HCT116 (cell line): ENCODE measurements around the gene TMEM131. TPM values are rescaled to one million over a fixed set of nuclear protein-coding genes. Genes with fewer than 3 reads are reported as not detected.

Experiments used
- ATAC-seq: fragments of 200-7000 bp; cut with Tn5 transposase; 2 replicates; pipeline ENCODE4 v1.9.1; 2020; ENCODE audit warnings: mild to moderate bottlenecking, moderate library complexity
- BruUV-seq: library from RNA; stranded (reverse); fragments of 400-500 nt; replicated peaks from 2 replicates; lab custom pipeline; 2021; lab: Mats Ljungman, UMichigan
- CTCF ChIA-PET: fragments of 300-600 bp; sonication (Branson Sonifier 250); formaldehyde crosslinking; loops from one replicate; lab custom pipeline; 2021; ENCODE audit warnings: antibody characterized with exemption; lab: Charles Lee
- POLR2A ChIA-PET: fragments of 300-600, 350-600 bp; sonication (Branson Sonifier 250); formaldehyde crosslinking; loops from one replicate; lab custom pipeline; 2021; ENCODE audit warnings: antibody characterized with exemption; lab: Charles Lee
- RAD21 ChIA-PET, 2 experiments: fragments of 300-600 bp; sonication (Branson Sonifier 250); formaldehyde crosslinking; loops; one replicate each; lab custom pipeline; 2023; ENCODE audit warnings: low total read pairs in 2 of 2; ENCODE audit not compliant: uncharacterized antibody in 2 of 2, unreplicated experiment in 2 of 2, low non-redundant PET in 1 of 2; lab: Charles Lee
- DNase-seq: peaks from one replicate; pipeline ENCODE4 v3.0.0-alpha.2; 2010; ENCODE audit warnings: low read depth, low spot score
- H2AFZ ChIP-seq: fragments of 200-600 bp; shearing (Covaris generic), sonication (generic); 2 replicates; pipeline ENCODE4 v1.6.1; 2017; ENCODE audit warnings: low read depth, mixed run types, mixed read lengths, antibody characterized with exemption, low read length; ENCODE audit not compliant: poor library complexity, severe bottlenecking
- H3K27ac ChIP-seq: 2 replicates; pipeline ENCODE4 v1.5.1; 2012; ENCODE audit warnings: low read depth, low read length
- H3K27me3 ChIP-seq: fragments of 200-600 bp; sonication (generic); 2 replicates; pipeline ENCODE4 v1.6.1; 2016; ENCODE audit warnings: mixed run types, low read length, mixed read lengths; ENCODE audit not compliant: insufficient read depth
- H3K36me3 ChIP-seq, 2 experiments: fragments of 200-500 bp in 1 of 2; fragments of 200-600 bp in 1 of 2; sonication (Bioruptor generic) in 1 of 2; sonication (generic) in 1 of 2; 2 replicates each; pipeline versions ENCODE4 v1.5.1 to v1.6.1; 2014 to 2016; ENCODE audit warnings: low read length in 2 of 2, inconsistent platforms in 1 of 2, mixed read lengths in 1 of 2, mixed run types in 1 of 2; ENCODE audit not compliant: insufficient read depth in 2 of 2, control insufficient read depth in 1 of 2
- H3K4me1 ChIP-seq, 2 experiments: fragments of 200-600 bp in 1 of 2; sonication (generic) in 1 of 2; 2 replicates each; pipeline versions ENCODE4 v1.5.1 to v1.6.1; 2012 to 2017; ENCODE audit warnings: low read length in 2 of 2, inconsistent platforms in 1 of 2, mild to moderate bottlenecking in 1 of 2, mixed read lengths in 1 of 2, mixed run types in 1 of 2, moderate library complexity in 1 of 2; ENCODE audit not compliant: insufficient read depth in 2 of 2, control insufficient read depth in 1 of 2
- H3K4me2 ChIP-seq: fragments of 200-600 bp; sonication (generic); 2 replicates; pipeline ENCODE4 v1.6.1; 2017; ENCODE audit warnings: mixed run types, low read length, mixed read lengths
- H3K4me3 ChIP-seq, 2 experiments: fragments of 200-600 bp in 1 of 2; sonication (generic) in 1 of 2; replicated peaks in 1 of 2; 2 replicates each; pipeline ENCODE4 v1.5.1; 2011 to 2016; ENCODE audit warnings: low read length in 2 of 2, control low read depth in 1 of 2, low read depth in 1 of 2, mild to moderate bottlenecking in 1 of 2, mixed read lengths in 1 of 2, mixed run types in 1 of 2
- H3K79me2 ChIP-seq: fragments of 200-600 bp; sonication (generic); 2 replicates; pipeline ENCODE4 v1.6.1; 2017; ENCODE audit warnings: mild to moderate bottlenecking, mixed run types, low read length, moderate library complexity, mixed read lengths; ENCODE audit not compliant: insufficient read depth
- H3K9ac ChIP-seq: fragments of 200-600 bp; sonication (generic); 2 replicates; pipeline ENCODE4 v1.6.1; 2016; ENCODE audit warnings: low read length, mixed read lengths
- H3K9me2 ChIP-seq: fragments of 200-600 bp; sonication (generic), shearing (Covaris generic); 2 replicates; pipeline ENCODE4 v1.6.1; 2017; ENCODE audit warnings: mixed run types, mild to moderate bottlenecking, moderate library complexity; ENCODE audit not compliant: insufficient read depth
- H3K9me3 ChIP-seq, 2 experiments: fragments of 200-500 bp in 1 of 2; fragments of 200-600 bp in 1 of 2; sonication (Bioruptor generic) in 1 of 2; sonication (generic) in 1 of 2; 2 replicates each; pipeline ENCODE4 v1.6.1; 2014 to 2017; ENCODE audit warnings: low read length in 2 of 2, mixed read lengths in 2 of 2, inconsistent platforms in 1 of 2, low read depth in 1 of 2, mild to moderate bottlenecking in 1 of 2, mixed run types in 1 of 2, moderate library complexity in 1 of 2; ENCODE audit not compliant: control insufficient read depth in 1 of 2, insufficient read depth in 1 of 2
- H4K20me1 ChIP-seq: fragments of 200-600 bp; sonication (generic), shearing (Covaris generic); 2 replicates; pipeline ENCODE4 v1.6.1; 2017; ENCODE audit warnings: mixed run types, mild to moderate bottlenecking, moderate library complexity; ENCODE audit not compliant: insufficient read depth
- ATF3 ChIP-seq: IDR thresholded peaks from 2 replicates; pipeline ENCODE4 v1.6.1; 2012
- CBX3 ChIP-seq: IDR thresholded peaks from 2 replicates; pipeline ENCODE4 v1.6.1; 2012; ENCODE audit warnings: low read depth
- CEBPB ChIP-seq: IDR thresholded peaks from 2 replicates; pipeline ENCODE4 v1.6.1; 2012; ENCODE audit warnings: low read depth
- CTCF ChIP-seq, 3 experiments: fragments of 200-600 bp in 1 of 3; sonication (generic) in 1 of 3; IDR thresholded peaks in 2 of 3; conservative IDR thresholded peaks in 1 of 3; 2 replicates each; pipeline ENCODE4 v1.5.1; 2012 to 2017; ENCODE audit warnings: low read depth in 2 of 3, low read length in 2 of 3, antibody characterized with exemption in 1 of 3, borderline replicate concordance in 1 of 3, control low read depth in 1 of 3, mild to moderate bottlenecking in 1 of 3, mixed read lengths in 1 of 3, mixed run types in 1 of 3, moderate library complexity in 1 of 3; ENCODE audit not compliant: insufficient read depth in 1 of 3
- EGR1 ChIP-seq: IDR thresholded peaks from 2 replicates; pipeline ENCODE4 v1.6.1; 2012; ENCODE audit warnings: low read depth
- ELF1 ChIP-seq: IDR thresholded peaks from 2 replicates; pipeline ENCODE4 v1.6.1; 2012; ENCODE audit warnings: low read depth, borderline replicate concordance
- EZH2 ChIP-seq: fragments of 200-600 bp; sonication (generic); IDR thresholded peaks from 2 replicates; pipeline ENCODE4 v1.6.1; 2017; ENCODE audit warnings: antibody characterized with exemption, mixed run types
- EZH2phosphoT487 ChIP-seq: fragments of 200-600 bp; IDR thresholded peaks from 2 replicates; pipeline ENCODE4 v1.6.1; 2018; ENCODE audit warnings: antibody characterized with exemption, borderline replicate concordance
- FOSL1 ChIP-seq: IDR thresholded peaks from 2 replicates; pipeline ENCODE4 v1.6.1; 2012; ENCODE audit warnings: low read depth
- MAX ChIP-seq: IDR thresholded peaks from 2 replicates; pipeline ENCODE4 v1.6.1; 2012
- POLR2A ChIP-seq: IDR thresholded peaks from 2 replicates; pipeline ENCODE4 v1.7.0; 2011; ENCODE audit warnings: borderline replicate concordance; ENCODE audit not compliant: insufficient read depth, insufficient read length; ENCODE audit errors: extremely low read depth
- POLR2AphosphoS5 ChIP-seq: IDR thresholded peaks from 2 replicates; pipeline ENCODE4 v1.6.1; 2011; ENCODE audit warnings: mild to moderate bottlenecking, low read depth, low read length, moderate library complexity
- RAD21 ChIP-seq: IDR thresholded peaks from 2 replicates; pipeline ENCODE4 v1.6.1; 2012; ENCODE audit warnings: low read depth, mild to moderate bottlenecking
- REST ChIP-seq: IDR thresholded peaks from 2 replicates; pipeline ENCODE4 v1.6.1; 2012; ENCODE audit warnings: low read depth
- SIN3A ChIP-seq: IDR thresholded peaks from 2 replicates; pipeline ENCODE4 v1.6.1; 2012; ENCODE audit warnings: low read depth
- SP1 ChIP-seq: IDR thresholded peaks from 2 replicates; pipeline ENCODE4 v1.6.1; 2012; ENCODE audit warnings: low read depth
- SRF ChIP-seq: IDR thresholded peaks from 2 replicates; pipeline ENCODE4 v1.6.1; 2012; ENCODE audit warnings: low read depth
- TCF7L2 ChIP-seq: IDR thresholded peaks from 2 replicates; pipeline ENCODE4 v1.7.0; 2011; ENCODE audit warnings: borderline replicate concordance, inconsistent platforms; ENCODE audit not compliant: insufficient read depth, insufficient read length; ENCODE audit errors: extremely low read depth
- YY1 ChIP-seq: IDR thresholded peaks from 2 replicates; pipeline ENCODE4 v1.6.1; 2011; ENCODE audit warnings: low read length, low read depth, moderate library complexity, mild to moderate bottlenecking; ENCODE audit not compliant: insufficient replicate concordance; ENCODE audit errors: extremely low read depth
- ZBTB33 ChIP-seq: IDR thresholded peaks from 2 replicates; pipeline ENCODE4 v1.6.1; 2011; ENCODE audit warnings: mild to moderate bottlenecking, low read length, moderate library complexity; ENCODE audit not compliant: insufficient replicate concordance; ENCODE audit errors: extremely low read depth
- intact Hi-C: fragments of 100-400 bp; cut with micrococcal nuclease; formaldehyde crosslinking; loops from 2 replicates; pipeline ENCODE4 v1.10.0; 2022
- total RNA-seq: library from RNA; stranded (reverse); gene quantifications from one replicate; pipeline ENCODE4 v1.2.1, GENCODE V29; 2021; ENCODE audit not compliant: unreplicated experiment

Gene TMEM131
- total RNA-seq, 1 experiment from 2014 or later: 51.5 TPM

GRCh38 chr2:97798416-97798815, 197.3 kb downstream of the TMEM131 start (continued):
- TF ChIP-seq ZBTB33: no peak

GRCh38 chr2:97797355-97797754, 198.4 kb downstream of the TMEM131 start:
- Histone ChIP-seq H3K9me2 (no peaks in the 10 kb centered on the region), H3K79me2 (no peaks in the 10 kb centered on the region), H3K4me3 (no peak overlapping the region), H3K27me3 (no peaks in the 10 kb centered on the region), H3K9ac (no peak overlapping the region), H3K4me1 (no peaks in the 10 kb centered on the region), H2AFZ (no peak overlapping the region), H3K4me2 (no peak overlapping the region), H3K9me3 (no peaks in the 10 kb centered on the region), H3K36me3 (peaks cover 0 to 9% of the 10 kb centered on the region in 2 experiments; a peak in 2 of 4 replicates), H4K20me1 (no peaks in the 10 kb centered on the region), H3K27ac (no peak overlapping the region)
- RAD21 ChIA-PET: no interaction called here
- POLR2A ChIA-PET: no interaction called here
- ATAC-seq (no peak), DNase-seq (no peak)
- no peak for TF ChIP-seq MAX
- TF ChIP-seq REST: no peak
- no peak for TF ChIP-seq SP1
- TF ChIP-seq TCF7L2: no peak
- no peak for TF ChIP-seq EZH2phosphoT487
- no peak for TF ChIP-seq SRF
- TF ChIP-seq CEBPB: no peak
- TF ChIP-seq SIN3A: no peak
- TF ChIP-seq YY1: no peak
- TF ChIP-seq EZH2: no peak
- no peak for TF ChIP-seq FOSL1
- TF ChIP-seq RAD21: no peak
- no peak for TF ChIP-seq ELF1
- TF ChIP-seq POLR2AphosphoS5: no peak
- no peak for TF ChIP-seq POLR2A
- no peak for TF ChIP-seq CBX3
- TF ChIP-seq ATF3: no peak
- no peak for TF ChIP-seq EGR1
- no peak for TF ChIP-seq CTCF (IDR thresholded peaks at IDR 0.05 in 2 of 3, conservative IDR thresholded peaks at IDR 0.05 in 1 of 3; ENCODE audit: borderline replicate concordance in 1 of 3, insufficient read depth in 1 of 3, low read depth in 2 of 3, low read length in 2 of 3)
- intact Hi-C loops: no loop called here
- CTCF ChIA-PET: no interaction called here
- no TSS peak for BruUV-seq
